GM21528 (cell line): ENCODE data around the gene TERF2IP.

ENCODE experiments used
- ATAC-seq: cut with Tn5 transposase; IDR thresholded peaks from one replicate; pipeline ENCODE4 v1.9.1; 2021; ENCODE audit warnings: mild to moderate bottlenecking, moderate library complexity; ENCODE audit not compliant: unreplicated experiment, low FRiP score

TERF2IP gene

GRCh38 chr16:75647492-75648264 lies at the start of gene TERF2IP, which contains the start of gene KARS1:
Gene TERF2IP (plus strand): TSS chr16:75647773. CDS start chr16:75647883, 110 bp downstream.
Gene KARS1 (minus strand): TSS chr16:75647665. CDS start chr16:75647639, 26 bp downstream.
- ATAC-seq = peak; percentile 85

DNA sequence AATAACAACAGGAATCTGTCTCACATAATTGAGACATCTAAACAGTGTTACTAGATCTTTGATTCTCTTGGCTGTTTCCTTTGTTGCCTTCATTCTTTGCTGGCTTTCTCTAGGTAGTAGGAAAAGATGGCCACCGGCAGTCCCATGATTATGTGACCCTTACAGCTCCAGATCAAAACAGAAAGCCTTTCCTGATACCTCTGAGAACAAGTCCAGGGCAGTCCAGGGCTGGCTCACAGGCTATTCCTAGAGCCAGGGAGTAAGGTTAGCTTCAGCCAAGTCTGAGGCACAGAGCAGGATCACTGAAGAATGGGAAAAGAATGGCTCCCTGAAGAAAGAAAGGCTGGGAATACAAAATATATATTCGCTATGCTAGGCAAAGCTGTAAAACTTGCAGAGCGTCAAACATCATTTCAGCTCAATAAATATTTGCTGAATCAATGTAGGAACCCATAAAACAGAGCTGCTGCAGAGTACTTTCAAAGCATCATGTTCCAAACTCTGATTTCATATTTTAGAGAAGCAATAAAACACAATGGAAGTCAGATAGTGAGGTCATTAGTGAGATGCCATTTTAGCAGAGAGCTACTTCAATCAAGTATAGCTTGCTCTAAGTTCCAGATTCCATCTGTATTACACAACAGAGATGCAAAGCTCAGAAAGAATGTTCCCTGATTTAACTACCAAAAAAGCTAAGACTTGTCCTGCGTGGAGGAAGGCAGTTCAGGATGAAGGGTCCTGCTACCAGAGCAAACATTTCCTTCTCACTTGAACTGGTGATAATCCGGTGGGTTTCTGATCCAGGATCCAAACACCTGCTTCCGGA lies 47.9 kb upstream of the TERF2IP start:
- ATAC-seq = no peak

- no peak for ATAC-seq
Observed at GRCh38 chr16:75603241-75603640, 44.3 kb upstream of the TERF2IP start.

DNA sequence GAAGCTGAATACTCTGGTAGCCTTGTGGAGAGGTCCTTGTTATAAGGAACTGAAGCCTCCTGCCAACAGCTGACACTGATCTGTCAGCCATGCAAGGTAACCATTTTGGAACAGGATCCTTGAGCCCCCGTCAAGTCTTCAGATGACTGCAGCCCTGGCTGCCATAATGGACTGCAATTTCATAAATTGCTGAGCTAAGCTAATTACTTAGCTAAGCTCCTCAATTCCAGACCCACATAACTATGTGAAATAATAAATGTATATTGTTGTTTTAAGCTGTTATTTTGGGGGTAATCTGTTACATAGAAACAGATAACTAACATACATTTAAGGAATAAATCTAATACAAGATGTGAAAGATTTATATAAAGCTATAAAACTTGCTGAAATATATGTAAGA lies 41.1 kb upstream of the TERF2IP start:
- no peak for ATAC-seq

DNA sequence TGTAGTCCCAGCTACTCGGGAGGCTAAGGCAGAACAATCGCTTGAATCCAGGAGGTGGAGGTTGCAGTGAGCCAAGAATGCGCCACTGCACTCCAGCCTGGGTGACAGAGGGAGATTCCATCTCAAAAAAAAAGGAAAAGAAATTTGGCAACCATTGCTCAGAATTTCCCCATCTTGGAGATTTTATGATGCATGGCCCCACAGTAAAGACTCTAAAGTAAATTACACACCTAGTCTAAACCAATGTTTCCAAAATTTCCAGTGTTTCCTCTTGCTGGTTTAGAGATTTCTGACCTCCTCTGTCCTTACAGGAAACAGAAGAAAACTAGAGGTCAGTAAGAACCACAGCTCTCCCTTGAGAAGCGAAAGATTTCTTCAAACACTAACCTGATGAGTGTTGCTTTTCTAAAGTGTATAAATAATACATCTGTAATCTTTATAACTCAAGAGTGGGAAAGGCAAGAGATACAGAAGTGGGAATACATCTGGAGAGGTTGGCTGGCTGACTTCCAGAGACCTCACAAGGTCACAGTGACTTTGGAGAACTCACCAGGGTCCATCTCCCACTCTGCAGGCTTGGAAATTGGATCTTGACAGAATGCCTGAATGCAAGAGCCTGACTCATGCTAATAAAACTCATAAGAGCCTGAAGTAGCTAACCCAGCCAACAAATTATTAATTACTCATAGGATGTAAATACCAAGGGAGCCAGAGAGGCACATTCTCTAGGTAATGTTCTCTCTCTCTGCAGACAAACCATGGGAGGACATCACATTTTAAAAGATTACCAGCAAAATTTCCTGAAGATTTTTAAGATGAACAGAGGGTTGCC lies 33.3 kb upstream of the TERF2IP start:
- no peak for ATAC-seq

DNA sequence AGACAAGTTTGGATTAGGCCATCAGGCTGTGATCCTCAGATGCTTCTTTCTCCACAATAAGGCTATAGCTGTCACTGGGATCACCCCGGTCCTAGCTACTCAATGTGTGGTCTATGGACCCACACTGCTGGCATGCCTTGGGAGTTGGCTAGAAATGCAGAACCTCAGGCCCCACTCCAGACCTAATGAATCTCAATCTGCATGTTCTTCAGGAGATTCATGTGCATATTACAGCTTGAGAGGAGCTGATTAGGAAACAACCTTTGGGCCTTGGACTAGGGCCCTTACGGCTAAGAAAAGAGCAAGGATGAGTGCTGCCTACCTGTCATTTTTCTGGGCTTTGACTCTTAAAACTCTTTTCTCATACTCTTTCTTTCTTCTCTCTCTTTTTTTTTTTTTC lies 32.0 kb upstream of the TERF2IP start:
- ATAC-seq = no peak

- ATAC-seq = no peak
Observed at GRCh38 chr16:75616521-75617010, 31.0 kb upstream of the TERF2IP start.

DNA sequence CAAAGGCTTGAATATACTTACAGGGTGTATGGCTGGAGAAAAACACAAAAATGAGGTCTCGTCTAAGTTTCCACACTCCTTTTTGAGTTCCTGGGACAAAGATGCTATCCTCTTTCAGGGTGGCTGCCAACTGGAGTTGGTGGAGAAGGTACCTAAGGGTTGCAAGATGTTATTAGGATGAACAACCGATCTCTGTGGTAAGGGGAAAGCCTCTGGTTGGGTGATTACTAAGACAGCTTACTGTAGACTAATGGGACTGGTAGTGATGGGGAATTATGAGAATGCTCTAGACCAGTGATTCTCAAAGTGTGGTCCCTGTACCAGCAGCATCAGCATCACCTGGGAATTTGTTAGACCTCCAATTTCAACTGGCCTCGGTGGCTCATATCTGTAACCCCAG lies 30.5 kb upstream of the TERF2IP start:
- ATAC-seq = no peak

GRCh38 chr16:75618780-75619179 lies 28.8 kb upstream of the TERF2IP start:
- ATAC-seq = no peak

GRCh38 chr16:75620326-75621169 lies 27.0 kb upstream of the TERF2IP start:
- no peak for ATAC-seq

DNA sequence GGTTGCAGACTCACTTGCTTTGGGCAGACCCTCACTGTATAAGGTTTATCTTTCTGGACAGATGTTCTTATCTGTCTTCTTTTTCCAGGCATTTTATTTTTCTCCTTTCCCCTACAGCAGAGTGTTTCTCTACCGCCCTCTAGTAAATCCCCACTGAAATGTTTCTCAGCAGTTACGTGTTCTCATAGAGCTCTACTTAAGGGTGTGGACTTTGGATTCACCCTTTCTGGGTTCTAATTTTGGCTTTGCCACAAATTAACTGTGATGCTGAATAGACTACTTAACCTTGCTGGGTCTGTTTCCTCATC lies 26.4 kb upstream of the TERF2IP start:
- no peak for ATAC-seq

DNA sequence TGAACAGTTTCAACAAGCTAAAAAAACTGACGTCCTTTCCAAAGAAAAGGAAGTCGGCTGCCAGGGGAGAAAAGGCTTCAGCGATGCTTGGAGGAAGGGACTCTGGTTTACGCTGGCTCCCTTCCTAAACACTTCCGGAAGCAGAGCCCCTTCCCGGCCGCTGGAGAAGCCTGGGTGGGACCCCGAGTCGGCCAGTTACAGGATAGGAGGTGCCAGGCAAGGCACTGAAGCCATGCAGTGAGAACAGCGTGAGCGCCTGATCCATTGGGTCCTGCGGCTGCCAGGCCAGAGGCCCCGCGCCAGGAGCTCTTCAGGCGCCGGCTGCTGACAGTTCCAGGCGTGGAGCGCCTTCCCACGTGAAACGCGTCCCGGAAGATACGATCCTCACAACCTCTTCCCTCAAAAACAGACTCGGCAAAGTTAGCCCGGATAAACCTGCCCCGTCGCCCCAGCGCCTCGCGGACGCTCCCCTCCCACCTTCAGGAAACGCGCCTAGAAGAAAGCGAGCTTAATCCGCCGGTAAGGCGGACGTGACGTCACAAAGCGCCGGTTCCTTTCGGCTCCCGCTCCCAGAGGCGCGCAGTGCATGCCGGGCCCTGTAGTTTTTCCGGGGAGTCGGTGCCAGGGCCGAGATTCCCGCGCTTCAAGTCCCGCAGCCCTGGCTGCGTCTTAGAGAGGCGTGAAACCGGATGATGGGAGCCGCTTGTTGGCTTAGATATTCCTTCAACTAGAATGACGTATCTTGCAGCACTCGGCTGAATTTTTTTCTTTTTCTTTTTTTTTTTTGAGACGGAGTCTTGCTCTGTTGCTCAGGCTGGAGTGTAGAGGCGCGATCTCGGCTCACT lies 24.6 kb upstream of the TERF2IP start, which contains the start of gene ADAT1:
Gene ADAT1, minus strand, starts transcription at position 521 of the 845 bp plus-strand sequence. CDS start 2,482 bp downstream, outside the sequence.
- peak; percentile 90 for ATAC-seq

DNA sequence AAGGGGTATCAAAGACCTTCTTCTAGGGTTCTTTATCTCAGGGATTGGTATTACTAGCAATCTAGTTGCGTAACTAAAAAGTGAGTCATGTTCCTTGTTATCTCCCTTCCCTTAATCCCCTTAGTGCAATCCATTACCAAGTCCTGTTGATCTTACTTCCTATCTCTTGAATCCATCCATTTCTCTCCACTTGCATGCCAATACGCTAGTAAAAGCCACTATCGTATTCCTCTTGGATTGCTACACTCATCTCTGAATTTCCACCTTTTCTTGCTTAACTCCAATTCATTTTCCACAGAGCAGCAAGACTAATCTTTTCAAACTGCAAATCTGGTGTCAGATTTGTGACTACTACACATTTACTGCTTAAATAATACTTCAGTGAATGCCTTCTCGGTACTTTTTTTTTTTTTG lies 22.6 kb upstream of the TERF2IP start:
- ATAC-seq = no peak

DNA sequence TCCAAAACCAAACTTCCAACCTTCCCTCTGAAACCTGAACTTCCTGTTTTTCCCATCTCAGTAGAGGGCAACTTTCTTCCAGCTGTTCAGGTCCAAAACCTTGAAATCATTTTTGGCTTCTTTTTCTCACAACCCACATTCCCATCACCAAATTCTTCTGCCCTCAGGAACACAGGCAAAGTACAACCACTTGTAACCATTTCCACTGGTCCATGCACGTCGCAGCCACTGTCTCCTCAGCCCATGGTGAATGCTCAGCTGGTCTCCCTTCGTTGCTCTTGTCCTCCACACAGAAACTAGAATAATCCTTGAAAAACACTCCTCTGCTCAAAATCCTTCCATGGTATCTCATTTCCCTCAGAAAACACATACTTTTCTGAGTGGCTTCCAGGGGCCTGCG lies 20.8 kb upstream of the TERF2IP start:
- ATAC-seq = no peak

DNA sequence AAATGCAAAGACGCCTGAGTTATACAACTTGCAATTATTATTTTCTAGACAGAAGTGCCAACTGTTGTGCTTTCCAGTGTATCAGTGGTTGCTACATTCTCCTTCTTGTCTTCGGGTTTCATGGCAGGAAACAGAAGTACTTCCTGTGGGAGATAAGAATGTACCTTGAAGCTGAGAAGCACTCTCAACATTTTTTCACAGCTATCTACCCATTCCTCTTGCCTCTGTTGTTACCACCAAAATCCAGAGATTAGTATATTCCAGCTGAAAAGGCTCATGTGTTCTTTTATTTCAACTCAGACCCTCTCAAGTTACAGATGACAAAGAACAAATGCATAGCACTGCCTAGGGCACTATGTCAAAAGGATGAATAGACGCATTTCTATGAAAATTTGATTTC lies 19.7 kb upstream of the TERF2IP start:
- ATAC-seq = no peak

DNA sequence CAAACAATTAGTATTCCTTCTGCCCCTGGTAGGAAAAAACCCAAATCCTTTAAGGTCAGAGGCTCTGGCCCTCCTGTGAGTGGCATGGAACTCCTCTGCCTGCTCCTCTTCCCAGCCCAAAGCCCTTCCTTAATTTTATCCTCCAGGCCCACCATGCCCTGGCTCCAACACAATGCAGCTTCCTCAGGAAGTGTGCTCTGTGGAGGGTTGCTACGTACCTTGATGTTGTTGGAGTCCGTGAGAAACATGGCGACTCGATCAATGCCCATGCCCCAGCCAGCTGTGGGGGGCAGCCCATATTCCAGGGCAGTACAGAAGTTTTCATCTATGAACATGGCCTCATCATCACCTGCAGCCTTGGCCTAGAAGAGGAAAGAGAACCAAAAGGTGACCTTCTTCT lies 19.2 kb upstream of the TERF2IP start:
- ATAC-seq = no peak

DNA sequence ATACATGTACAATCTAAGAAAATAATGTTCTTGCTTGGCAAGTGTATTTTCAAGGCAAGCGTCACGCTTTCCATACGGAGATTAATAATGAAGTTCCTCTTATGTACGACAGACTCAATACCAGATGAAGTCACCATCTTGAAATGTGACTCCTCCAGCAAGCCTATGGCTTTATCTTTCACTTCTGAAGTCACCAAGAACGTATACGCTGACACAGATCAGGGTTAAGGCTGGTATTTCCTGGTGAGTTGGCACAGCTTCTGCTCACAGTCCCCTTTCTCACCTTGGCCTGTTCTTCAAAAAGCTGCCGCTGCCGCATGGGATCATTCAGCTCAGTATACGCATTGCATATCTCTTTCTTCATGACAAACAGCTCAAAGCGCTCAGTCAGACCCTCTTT lies 18.4 kb upstream of the TERF2IP start:
- ATAC-seq = no peak

DNA sequence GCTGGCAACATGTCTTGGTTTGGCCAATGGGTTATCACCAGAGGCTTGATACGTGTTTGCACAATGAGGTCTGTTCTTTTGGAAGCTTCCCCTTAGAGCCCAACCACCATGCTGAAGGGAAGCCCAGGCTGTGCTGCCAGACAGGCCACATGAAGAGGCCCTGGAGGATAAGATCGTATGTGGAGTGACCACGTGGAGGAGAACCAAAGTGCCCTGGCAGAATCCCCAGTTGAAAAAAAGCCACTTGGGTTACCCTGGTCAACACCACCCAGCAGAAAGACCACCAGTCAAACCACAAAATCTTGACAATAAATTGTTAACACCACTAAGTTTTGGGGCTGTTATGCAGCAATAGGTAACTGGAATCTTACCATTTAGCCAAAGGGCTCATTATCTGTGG lies 17.5 kb upstream of the TERF2IP start:
- ATAC-seq = no peak

DNA sequence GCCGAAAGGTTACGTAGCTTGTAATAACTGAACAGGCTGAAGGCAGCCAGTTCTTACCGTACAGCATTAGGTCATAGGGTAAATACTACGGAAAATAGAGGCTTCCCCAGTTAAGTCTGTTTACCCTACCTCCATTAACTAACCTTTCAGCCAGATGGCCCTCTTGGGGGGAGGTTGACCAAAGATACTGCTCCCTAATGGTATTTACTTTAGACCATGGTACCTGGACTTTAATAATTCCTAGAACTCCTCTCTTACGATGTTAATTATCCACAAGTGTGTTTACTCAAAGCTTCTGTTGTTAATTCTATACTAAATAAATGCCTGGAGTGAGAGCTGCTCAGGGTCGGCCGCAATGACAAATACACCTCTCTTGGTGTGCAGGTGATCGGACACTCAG lies 14.7 kb upstream of the TERF2IP start:
- no peak for ATAC-seq
